Kidney (tissue), 14 donors: Measurements from ENCODE around the gene CLIC4. TPM values are rescaled to one million over a fixed set of nuclear protein-coding genes. Genes with fewer than 3 reads are reported as not detected.

ENCODE experiments used
- DNase-seq, 5 donors: peaks; one replicate each; pipeline ENCODE4 v3.0.0-alpha.2; 2013 to 2020
- FAIRE-seq: peaks from 2 replicates; lab custom pipeline; 2012; peaks lifted over from hg19 to GRCh38; lab: Jason Lieb, UNC
- H3K27ac ChIP-seq, 2 donors: one replicate each; pipeline ENCODE4 v1.7.0; 2013; ENCODE audit warnings: low read depth in 2 of 2, low read length in 2 of 2, inconsistent platforms in 1 of 2
- H3K27me3 ChIP-seq: one replicate; pipeline ENCODE4 v1.7.1; 2013; ENCODE audit warnings: low read length, inconsistent platforms; ENCODE audit not compliant: control insufficient read depth, insufficient read depth
- H3K36me3 ChIP-seq, 3 donors: one replicate each; pipeline versions ENCODE4 v1.7.0 to v1.7.1; 2013; ENCODE audit warnings: low read length in 3 of 3, control low read depth in 1 of 3, inconsistent platforms in 1 of 3; ENCODE audit not compliant: insufficient read depth in 3 of 3, control insufficient read depth in 2 of 3
- H3K4me1 ChIP-seq, 3 donors: one replicate each; pipeline versions ENCODE4 v1.7.0 to v1.7.1; 2013; ENCODE audit warnings: low read length in 3 of 3, inconsistent platforms in 1 of 3, low read depth in 1 of 3; ENCODE audit not compliant: control insufficient read depth in 2 of 3, insufficient read depth in 2 of 3
- H3K4me3 ChIP-seq, 3 donors: one replicate each; pipeline versions ENCODE4 v1.7.0 to v1.8.1; 2013; ENCODE audit warnings: low read length in 3 of 3, control low read depth in 1 of 3, inconsistent platforms in 1 of 3
- H3K9ac ChIP-seq, 3 donors: one replicate each; pipeline versions ENCODE4 v1.7.0 to v1.7.1; 2013; ENCODE audit warnings: low read length in 3 of 3, control low read depth in 1 of 3, inconsistent platforms in 1 of 3
- H3K9me3 ChIP-seq, 3 donors: one replicate each; pipeline versions ENCODE4 v1.7.0 to v1.7.1; 2013; ENCODE audit warnings: low read length in 3 of 3, control low read depth in 1 of 3, inconsistent platforms in 1 of 3; ENCODE audit not compliant: control insufficient read depth in 2 of 3, insufficient read depth in 1 of 3
- CTCF ChIP-seq: IDR thresholded peaks from 3 replicates; pipeline ENCODE4 v1.5.1; 2012; ENCODE audit warnings: mild to moderate bottlenecking, moderate library complexity, borderline replicate concordance; ENCODE audit not compliant: insufficient read depth; ENCODE audit errors: extremely low read depth
- intact Hi-C: fragments of 100-400 bp; cut with DNase I; formaldehyde crosslinking; loops from one replicate; pipeline ENCODE4 v1.11.1; 2022
- polyA plus RNA-seq: library from polyadenylated mRNA; stranded (reverse); fragments of 350-450 nt; fragmentation: Illumina TruSeq; extraction: RNeasy Lipid Tissue Mini Kit (QIAGEN cat#74804); gene quantifications from one replicate; pipeline ENCODE4 v1.2.3, GENCODE V29; 2014; ENCODE audit warnings: low read depth, low replicate concordance; ENCODE audit not compliant: insufficient read depth
- total RNA-seq: library from RNA; stranded (reverse); fragmentation: NEBNext Ultra II Directional; extraction: Animal tissue kit (Norgen Biotek cat#: 25700); gene quantifications from one replicate; pipeline ENCODE4 v1.2.1, GENCODE V29; 2021
- donor health status: control.
- donor health status: control.
- donor health status: control.
- donor health status: control.
- donor health status: control.
- donor health status: DM: yes; HTN: yes; CAD: no.
- donor health status: Normal renal cell carcinoma (clear cell type).

The CLIC4 gene
- total and polyA plus RNA-seq, 2 donors from 2014 or later: 72.7 to 315 TPM

- FAIRE-seq: no peak
- no peak overlapping the region for H3K4me3 ChIP-seq
- peak; percentile 54 to 79 (median 68) for DNase-seq
These were observed 9.5 kb upstream of the CLIC4 start for GRCh38 chr1:24735509-24736375.

GRCh38 chr1:24737368-24738117 is 7.7 kb upstream of the CLIC4 start:
- no peak overlapping the region for H3K4me3 ChIP-seq
- no peaks in the 10 kb centered on the region for H3K27me3 ChIP-seq
- intact Hi-C loops: no loop called here
- TF ChIP-seq CTCF: no peak
- H3K9me3 ChIP-seq: no peaks in the 10 kb centered on the region
- H3K4me1 ChIP-seq: peaks cover 2 to 8% (median 7%) of the 10 kb centered on the region in 3 donors
- DNase-seq (no peak), FAIRE-seq (no peak)
- H3K9ac ChIP-seq: no peak overlapping the region
- no peaks in the 10 kb centered on the region for H3K36me3 ChIP-seq
- no peak overlapping the region for H3K27ac ChIP-seq

More at GRCh38 chr1:24735509-24736375, 9.5 kb upstream of the CLIC4 start:
- H3K9ac ChIP-seq: no peak overlapping the region
- no peaks in the 10 kb centered on the region for H3K9me3 ChIP-seq
- peaks cover 2 to 9% (median 7%) of the 10 kb centered on the region in 3 donors for H3K4me1 ChIP-seq
- TF ChIP-seq CTCF: no peak
- intact Hi-C loops: no loop called here
- peak overlapping the region; percentile 57 for H3K27ac ChIP-seq
- H3K27me3 ChIP-seq: no peaks in the 10 kb centered on the region
- H3K36me3 ChIP-seq: no peaks in the 10 kb centered on the region

GRCh38 chr1:24739241-24739640 is 6.0 kb upstream of the CLIC4 start:
- Histone ChIP-seq H3K9ac (no peak overlapping the region), H3K36me3 (no peaks in the 10 kb centered on the region), H3K27ac (no peak overlapping the region), H3K9me3 (no peaks in the 10 kb centered on the region), H3K4me1 (peaks cover 2 to 12% (median 8%) of the 10 kb centered on the region in 3 donors), H3K4me3 (no peak overlapping the region), H3K27me3 (no peaks in the 10 kb centered on the region)
- TF ChIP-seq CTCF: no peak
- DNase-seq (no peak), FAIRE-seq (no peak)
- intact Hi-C loops: no loop called here
